Cardiac septum (tissue), 1 donor: ENCODE results near the gene CAPNS1. TPM values are rescaled to one million over a fixed set of nuclear protein-coding genes. Genes with fewer than 3 reads are reported as not detected.

Source experiments
- DNase-seq: peaks from one replicate; pipeline ENCODE4 v3.0.0-alpha.2; 2020; ENCODE audit warnings: low spot score
- intact Hi-C: fragments of 100-400 bp; cut with DNase I; formaldehyde crosslinking; loops from one replicate; pipeline ENCODE4 v1.14.0; 2022
- total RNA-seq: library from RNA; stranded (reverse); fragmentation: NEBNext Ultra II Directional; extraction: Animal tissue kit (Norgen Biotek cat#: 25700); gene quantifications from one replicate; pipeline ENCODE4 v1.2.1, GENCODE V29; 2021
- donor health status: DM: no; HTN: no; CAD: no.

The CAPNS1 gene
- total RNA-seq, 1 donor from 2014 or later = 892 TPM

GRCh38 chr19:36196249-36196648 lies 56.4 kb downstream of the CAPNS1 start:
- intact Hi-C loops = no loop called here
- DNase-seq = no peak

- intact Hi-C loops = no loop called here
- no peak for DNase-seq
Observed at GRCh38 chr19:36198119-36198518, 58.3 kb downstream of the CAPNS1 start.

Other genes with a start within 250 kb of the CAPNS1 start
- 3.1 TPM for gene NFKBID, start 239.5 kb upstream of the CAPNS1 start, total RNA-seq
- gene HCST, start 237.5 kb upstream of the CAPNS1 start, total RNA-seq = 5.4 TPM
- gene TYROBP, start 231.8 kb upstream of the CAPNS1 start, total RNA-seq = 16.9 TPM
- gene LRFN3, start 203.7 kb upstream of the CAPNS1 start, total RNA-seq = 8.8 TPM
- 11.0 TPM for gene SDHAF1, start 144.9 kb upstream of the CAPNS1 start, total RNA-seq
- 0.13 TPM for gene SYNE4, start 131.3 kb upstream of the CAPNS1 start, total RNA-seq
- gene ALKBH6, start 125.9 kb upstream of the CAPNS1 start, total RNA-seq = 10.9 TPM
- 7.1 TPM for gene CLIP3, start 107.2 kb upstream of the CAPNS1 start, total RNA-seq
- 3.9 TPM for gene THAP8, start 85.8 kb upstream of the CAPNS1 start, total RNA-seq
- gene WDR62, start 85.2 kb upstream of the CAPNS1 start, total RNA-seq = 6.1 TPM
- gene OVOL3, start 28.9 kb upstream of the CAPNS1 start, total RNA-seq = not detected
- 98.7 TPM for gene POLR2I, start 25.2 kb upstream of the CAPNS1 start, total RNA-seq
- gene TBCB, start 24.6 kb upstream of the CAPNS1 start, total RNA-seq = 142 TPM
- gene COX7A1, start 12.4 kb downstream of the CAPNS1 start, total RNA-seq = 1,917 TPM
- gene ZNF565, start 74.6 kb downstream of the CAPNS1 start, total RNA-seq = 4.0 TPM
- gene ZNF146, start 75.0 kb downstream of the CAPNS1 start, total RNA-seq = 38.6 TPM
- 3.2 TPM for gene ZFP14, start 239.1 kb downstream of the CAPNS1 start, total RNA-seq